A549 (cell line): ENCODE measurements around the gene DHX29. TPM values are rescaled to one million over a fixed set of nuclear protein-coding genes. Genes with fewer than 3 reads are reported as not detected.

Experiments
- ATAC-seq, 2 experiments: fragments of 200-7000 bp in 1 of 2; fragments of >200 bp in 1 of 2; cut with Nextera tagmentation in 1 of 2; cut with Tn5 transposase in 1 of 2; 3 replicates each; pipeline versions ENCODE4 v1.8.0 to v1.9.1; 2018 to 2020; ENCODE audit warnings: mild to moderate bottlenecking in 1 of 2, moderate library complexity in 1 of 2
- CTCF ChIA-PET: fragments of 300-600 bp; sonication (Branson Sonifier 250); formaldehyde crosslinking; extraction: SDS; loops from one replicate; lab custom pipeline; 2021; ENCODE audit warnings: antibody characterized with exemption, inconsistent platforms; lab: Yijun Ruan, JAX
- POLR2A ChIA-PET: fragments of 350-600 bp; formaldehyde crosslinking; extraction: SDS; loops from one replicate; lab custom pipeline; 2021; ENCODE audit warnings: antibody characterized with exemption, inconsistent platforms; lab: Yijun Ruan, JAX
- DNase-seq, 2 experiments: peaks; one replicate each; pipeline versions ENCODE4 v3.0.0 to v3.0.0-alpha.2; 2011 to 2016; ENCODE audit warnings: low read depth in 1 of 2, low spot score in 1 of 2
- FAIRE-seq: peaks from 2 replicates; lab custom pipeline; 2011; peaks lifted over from hg19 to GRCh38; lab: Jason Lieb, UNC
- H3K27ac ChIP-seq, 2 experiments: fragments of >200 bp; sonication (Bioruptor Twin); formaldehyde crosslinking; 3 replicates each; pipeline ENCODE4 v1.5.1; 2016 to 2017
- H3K4me1 ChIP-seq: fragments of >200 bp; sonication (Bioruptor Twin); formaldehyde crosslinking; 3 replicates; pipeline ENCODE4 v1.6.1; 2016
- H3K4me2 ChIP-seq: fragments of >200 bp; sonication (Bioruptor Twin); formaldehyde crosslinking; 3 replicates; pipeline ENCODE4 v1.6.1; 2016
- H3K4me3 ChIP-seq: fragments of >200 bp; sonication (Bioruptor Twin); formaldehyde crosslinking; 3 replicates; pipeline ENCODE4 v1.5.1; 2016
- H3K9me3 ChIP-seq: fragments of >200 bp; sonication (Bioruptor Twin); formaldehyde crosslinking; 3 replicates; pipeline ENCODE4 v1.6.1; 2016
- BCL3 ChIP-seq: fragments of >200 bp; sonication (Bioruptor Twin); formaldehyde crosslinking; IDR thresholded peaks from 3 replicates; pipeline ENCODE4 v1.6.1; 2016
- CBX8 ChIP-seq: fragments of 200-600 bp; sonication (generic); IDR thresholded peaks from 2 replicates; pipeline ENCODE4 v1.6.1; 2016
- CEBPB ChIP-seq, 2 experiments: fragments of >200 bp in 1 of 2; sonication (Bioruptor Twin) in 1 of 2; formaldehyde crosslinking in 1 of 2; IDR thresholded peaks; 2 replicates each; pipeline ENCODE4 v1.6.1; 2012 to 2016
- CHD4 ChIP-seq: fragments of 200-600 bp; sonication (generic); IDR thresholded peaks from 2 replicates; pipeline ENCODE4 v1.6.1; 2016; ENCODE audit warnings: antibody characterized with exemption, mild to moderate bottlenecking, borderline replicate concordance
- CTCF ChIP-seq: fragments of >200 bp; sonication (Bioruptor Twin); formaldehyde crosslinking; IDR thresholded peaks from 3 replicates; pipeline ENCODE4 v1.5.1; 2016
- FOSL2 ChIP-seq, 2 experiments: fragments of 450-650 bp in 1 of 2; fragments of >200 bp in 1 of 2; sonication (Bioruptor Twin) in 1 of 2; formaldehyde crosslinking; IDR thresholded peaks; 2 replicates each; pipeline versions ENCODE4 v1.5.0 to v1.6.1; 2016 to 2020; ENCODE audit warnings: mild to moderate bottlenecking in 1 of 2, moderate library complexity in 1 of 2
- HDAC2 ChIP-seq: fragments of 200-600 bp; sonication (generic); IDR thresholded peaks from 2 replicates; pipeline ENCODE4 v1.6.1; 2016
- HEYL ChIP-seq: fragments of 250-450 bp; sonication (Bioruptor Pico); IDR thresholded peaks from 2 replicates; pipeline ENCODE4 v1.8.0; 2021; ENCODE audit warnings: mild to moderate bottlenecking, moderate library complexity
- HOXB5 ChIP-seq: fragments of 250-450 bp; sonication (Bioruptor Pico); IDR thresholded peaks from 2 replicates; pipeline ENCODE4 v1.5.0; 2020; ENCODE audit warnings: mild to moderate bottlenecking, moderate library complexity
- JUNB ChIP-seq: fragments of >200 bp; sonication (Bioruptor Twin); formaldehyde crosslinking; IDR thresholded peaks from 2 replicates; pipeline ENCODE4 v1.6.1; 2016
- KDM1A ChIP-seq: fragments of 200-600 bp; sonication (generic); IDR thresholded peaks from 2 replicates; pipeline ENCODE4 v1.6.1; 2016; ENCODE audit warnings: low read depth, mild to moderate bottlenecking
- KDM5A ChIP-seq: fragments of 200-600 bp; sonication (generic); IDR thresholded peaks from 2 replicates; pipeline ENCODE4 v1.6.1; 2016; ENCODE audit warnings: antibody characterized with exemption, mild to moderate bottlenecking
- MAFK ChIP-seq: fragments of 450-650 bp; IDR thresholded peaks from 2 replicates; pipeline ENCODE4 v1.6.1; 2014; ENCODE audit not compliant: partially characterized antibody
- MAX ChIP-seq: IDR thresholded peaks from 2 replicates; pipeline ENCODE4 v1.6.1; 2012
- MYC ChIP-seq: IDR thresholded peaks from 2 replicates; pipeline ENCODE4 v1.6.1; 2012; ENCODE audit warnings: mild to moderate bottlenecking, inconsistent platforms, low read length, improper control_type of control experiment, borderline replicate concordance
- NPAS2 ChIP-seq: fragments of 250-450 bp; sonication (Bioruptor Pico); IDR thresholded peaks from 2 replicates; pipeline ENCODE4 v1.8.0; 2022; ENCODE audit warnings: mild to moderate bottlenecking, moderate library complexity, borderline replicate concordance
- NR3C1 ChIP-seq: fragments of >200 bp; sonication (Bioruptor Twin); formaldehyde crosslinking; IDR thresholded peaks from 3 replicates; pipeline ENCODE4 v1.6.1; 2017
- POLR2A ChIP-seq: IDR thresholded peaks from 2 replicates; pipeline ENCODE4 v1.6.1; 2012; ENCODE audit warnings: mild to moderate bottlenecking, low read length
- RAD21 ChIP-seq, 2 experiments: fragments of >200 bp in 1 of 2; sonication (Bioruptor Twin) in 1 of 2; formaldehyde crosslinking in 1 of 2; IDR thresholded peaks in 1 of 2; conservative IDR thresholded peaks in 1 of 2; 2 replicates in 1 of 2; 3 replicates in 1 of 2; pipeline ENCODE4 v1.6.1; 2012 to 2018; ENCODE audit warnings: inconsistent platforms in 1 of 2
- RARB ChIP-seq: fragments of 250-450 bp; sonication (Bioruptor Pico); IDR thresholded peaks from 2 replicates; pipeline ENCODE4 v1.8.0; 2021; ENCODE audit warnings: mild to moderate bottlenecking, moderate library complexity
- RCOR1 ChIP-seq: fragments of 150-350 bp; IDR thresholded peaks from 2 replicates; pipeline ENCODE4 v1.6.1; 2014; ENCODE audit warnings: antibody characterized with exemption, low read length, low read depth
- RNF2 ChIP-seq: fragments of 200-600 bp; sonication (generic); IDR thresholded peaks from 2 replicates; pipeline ENCODE4 v1.6.1; 2016; ENCODE audit warnings: low read depth, mild to moderate bottlenecking, antibody characterized with exemption, moderate library complexity, borderline replicate concordance
- SMC3 ChIP-seq: fragments of >200 bp; sonication (Bioruptor Twin); formaldehyde crosslinking; IDR thresholded peaks from 3 replicates; pipeline ENCODE4 v1.6.1; 2018; ENCODE audit warnings: inconsistent platforms
- SREBF2 ChIP-seq: fragments of 450-650 bp; IDR thresholded peaks from 2 replicates; pipeline ENCODE4 v1.6.1; 2014; ENCODE audit warnings: mild to moderate bottlenecking, moderate library complexity
- TP53 ChIP-seq: fragments of 250-450 bp; sonication (Bioruptor Pico); IDR thresholded peaks from 2 replicates; pipeline ENCODE4 v1.5.0; 2021; ENCODE audit warnings: mild to moderate bottlenecking, moderate library complexity
- ZC3H11A ChIP-seq: fragments of 450-650 bp; IDR thresholded peaks from 2 replicates; pipeline ENCODE4 v1.6.1; 2014; ENCODE audit warnings: antibody characterized with exemption, mild to moderate bottlenecking
- ZNF302 ChIP-seq: fragments of 250-450 bp; sonication (Bioruptor Pico); IDR thresholded peaks from 2 replicates; pipeline ENCODE4 v1.9.0; 2021; ENCODE audit warnings: inconsistent platforms, mild to moderate bottlenecking, moderate library complexity
- ZSCAN20 ChIP-seq: fragments of 250-450 bp; sonication (Bioruptor Pico); IDR thresholded peaks from 2 replicates; pipeline ENCODE4 v1.8.0; 2022; ENCODE audit warnings: mild to moderate bottlenecking, moderate library complexity
- WGBS: methylation state at CpG from one replicate; pipeline ENCODE4 v1.1.6; 2017; ENCODE audit errors: missing lambda C conversion rate; 5-methylcytosine and 5-hydroxymethylcytosine counted together
- polyA plus RNA-seq, 4 experiments: library from polyadenylated mRNA; depleted of rRNA in 3 of 4; stranded (reverse); fragments of >200 nt; fragmentation: RNase III in 1 of 4; extraction: RNeasy Plus Mini Kit Qiagen cat#74134 plus additional on column Dnase treatment in 1 of 4; gene quantifications; 2 replicates in 3 of 4; 3 replicates in 1 of 4; pipeline ENCODE4 v1.2.3, GENCODE V29; 2011 to 2017

DHX29 gene
- polyA plus RNA-seq, 2 of the 4 experiments (the other 2 are of a cell fraction): 12.3 to 25.4 TPM

- H3K4me1 ChIP-seq: 0 out of 3 replicates have a peak, but pooled peaks cover 5% of the 10 kb centered on the region
- 29% methylated on average over 21 of the region's 54 CpGs for WGBS
- peak overlapping the region; percentile 55 for H3K4me3 ChIP-seq
- POLR2A ChIA-PET: no interaction called here
- peak overlapping the region; percentile 64 to 90 for H3K27ac ChIP-seq
- CTCF ChIA-PET: interaction anchor here (0.6 to 4.8 kb wide), 28 partner anchors 9 to 1241 kb away, joined by 3 to 57 read pairs (median 4); no protein-coding TSS in a partner anchor
- H3K9me3 ChIP-seq: no peaks in the 10 kb centered on the region
- peak overlapping the region; percentile 86 for H3K4me2 ChIP-seq
- FAIRE-seq: no peak
- TF ChIP-seq SMC3 (peak; percentile 72), ZC3H11A (no peak), POLR2A (peak; percentile 38), MYC (peak; percentile 78; the same call in 1 of the 2 replicates), CTCF (peak; percentile 68), MAX (peak; percentile 53; the same call in 1 of the 2 replicates), HOXB5 (CRISPR knock-in tag) (0 out of 2 replicates have a peak, but pooled peaks have one; percentile 6), RNF2 (peak; percentile 74; the same call in 1 of the 2 replicates), RAD21 (conservative IDR thresholded peaks at IDR 0.05 in 1 of 2, IDR thresholded peaks at IDR 0.05 in 1 of 2) (peak; percentile 70 to 71), ZSCAN20 (CRISPR knock-in tag) (no peak)
- DNase-seq: peak; percentile 89 to 92
- ATAC-seq: peak; percentile 76 to 91
Measured at GRCh38 chr5:55226027-55226933, 81.2 kb downstream of the DHX29 start.

- POLR2A ChIA-PET: no interaction called here
- Histone ChIP-seq H3K4me2 (no peak overlapping the region), H3K27ac (no peak overlapping the region), H3K4me3 (no peak overlapping the region)
- DNase-seq: no peak
- CTCF ChIA-PET: interaction anchor here (0.6 to 4.8 kb wide), 9 partner anchors 9 to 467 kb away, joined by 3 to 57 read pairs (median 6); partner anchors contain the start of gene CCNO
- TF ChIP-seq JUNB: no peak
- TF ChIP-seq BCL3: no peak
- no peak for TF ChIP-seq RARB (CRISPR knock-in tag)
- no peak for TF ChIP-seq NR3C1
- no peak for TF ChIP-seq CBX8
- no peak for TF ChIP-seq HDAC2
- no peak for TF ChIP-seq CEBPB (IDR thresholded peaks at IDR 0.05)
- TF ChIP-seq NPAS2: no peak
- no peak for TF ChIP-seq HEYL (CRISPR knock-in tag)
- TF ChIP-seq ZNF302 (CRISPR knock-in tag): no peak
- TF ChIP-seq, all 56 proteins: peak for 0
- 0 out of 3 replicates have a peak, but pooled peaks cover 5% of the 10 kb centered on the region for H3K4me1 ChIP-seq
- FAIRE-seq (no peak), ATAC-seq (no peak)
- H3K9me3 ChIP-seq: no peaks in the 10 kb centered on the region
Measured at GRCh38 chr5:55225346-55225745, 82.1 kb downstream of the DHX29 start.

- DNase-seq: no peak
- no peak for FAIRE-seq
- Histone ChIP-seq H3K4me2 (no peak overlapping the region), H3K27ac (no peak overlapping the region), H3K4me3 (no peak overlapping the region), H3K9me3 (no peaks in the 10 kb centered on the region), H3K4me1 (0 out of 3 replicates have a peak, but pooled peaks cover 5% of the 10 kb centered on the region)
- 70% methylated on average over 7 of the region's 7 CpGs for WGBS
- ChIA-PET POLR2A (interaction anchor here (1.6 kb wide), 1 partner anchor 9 kb away, joined by 6 read pairs; the partner anchor contains the start of gene CCNO), CTCF (interaction anchor here (0.6 to 4.8 kb wide), 3 partner anchors 9 to 713 kb away, joined by 3 to 57 read pairs (median 8); partner anchors contain the start of gene CCNO)
- no peak for ATAC-seq
- TF ChIP-seq SREBF2: no peak
- no peak for TF ChIP-seq KDM5A
- no peak for TF ChIP-seq RARB (CRISPR knock-in tag)
- no peak for TF ChIP-seq NPAS2
- TF ChIP-seq RAD21 (conservative IDR thresholded peaks at IDR 0.05 in 1 of 2, IDR thresholded peaks at IDR 0.05 in 1 of 2): no peak
- no peak for TF ChIP-seq CEBPB (IDR thresholded peaks at IDR 0.05)
- TF ChIP-seq FOSL2 (IDR thresholded peaks at IDR 0.05): no peak
- TF ChIP-seq FOSL2 (CRISPR knock-in tag; IDR thresholded peaks at IDR 0.05): no peak
- no peak for TF ChIP-seq POLR2A
- TF ChIP-seq CTCF: no peak
- TF ChIP-seq RCOR1: no peak
- TF ChIP-seq KDM1A: no peak
- TF ChIP-seq MAFK: no peak
- TF ChIP-seq TP53: no peak
- no peak for TF ChIP-seq CHD4
Measured at GRCh38 chr5:55223812-55224240, 83.7 kb downstream of the DHX29 start.
